ENCODE results near the gene CHST8.

DNA sequence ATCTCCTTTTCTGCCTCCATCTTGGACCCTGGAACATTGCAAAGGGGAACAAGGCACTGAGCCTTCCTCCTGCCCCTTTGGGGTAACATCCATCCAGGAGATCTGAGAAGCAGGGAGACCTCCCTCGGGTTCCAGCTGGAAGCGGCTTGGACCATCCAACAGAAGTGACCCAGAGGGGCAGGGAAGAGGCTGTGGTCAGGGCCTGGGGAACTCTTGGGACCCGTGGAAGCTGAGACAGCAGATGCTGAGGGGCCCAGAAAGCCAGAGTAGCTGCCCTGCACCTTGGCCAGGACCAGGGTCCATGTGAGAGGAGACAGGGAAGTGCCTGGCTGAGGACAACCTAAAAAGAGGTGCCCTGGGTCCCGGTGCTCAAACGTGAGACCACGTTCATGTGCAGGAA is 153.0 kb downstream of the CHST8 start:
- no peak for TF ChIP-seq GTF2F1 (IDR thresholded peaks at IDR 0.05; ENCODE audit: low read length)
- TF ChIP-seq, protein P1, sequence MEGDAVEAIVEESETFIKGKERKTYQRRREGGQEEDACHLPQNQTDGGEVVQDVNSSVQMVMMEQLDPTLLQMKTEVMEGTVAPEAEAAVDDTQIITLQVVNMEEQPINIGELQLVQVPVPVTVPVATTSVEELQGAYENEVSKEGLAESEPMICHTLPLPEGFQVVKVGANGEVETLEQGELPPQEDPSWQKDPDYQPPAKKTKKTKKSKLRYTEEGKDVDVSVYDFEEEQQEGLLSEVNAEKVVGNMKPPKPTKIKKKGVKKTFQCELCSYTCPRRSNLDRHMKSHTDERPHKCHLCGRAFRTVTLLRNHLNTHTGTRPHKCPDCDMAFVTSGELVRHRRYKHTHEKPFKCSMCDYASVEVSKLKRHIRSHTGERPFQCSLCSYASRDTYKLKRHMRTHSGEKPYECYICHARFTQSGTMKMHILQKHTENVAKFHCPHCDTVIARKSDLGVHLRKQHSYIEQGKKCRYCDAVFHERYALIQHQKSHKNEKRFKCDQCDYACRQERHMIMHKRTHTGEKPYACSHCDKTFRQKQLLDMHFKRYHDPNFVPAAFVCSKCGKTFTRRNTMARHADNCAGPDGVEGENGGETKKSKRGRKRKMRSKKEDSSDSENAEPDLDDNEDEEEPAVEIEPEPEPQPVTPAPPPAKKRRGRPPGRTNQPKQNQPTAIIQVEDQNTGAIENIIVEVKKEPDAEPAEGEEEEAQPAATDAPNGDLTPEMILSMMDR (CRISPR knock-in tag; IDR thresholded peaks at IDR 0.05), result no peak

Measured in HepG2 (cell line).